Stimulated activated CD4-positive, alpha-beta T cell treated with anti-CD3 and anti-CD28 coated beads, Interleukin-12 subunit alpha, Interleukin-12 subunit beta, amount 100 ng/mL, for 24 hours (primary cell): ENCODE measurements around the gene SH3BP4.
"Not testable (repeated sequence)": the region's sequence is repeated elsewhere in the genome, so short reads cannot be mapped to it uniquely, and the experiment has no call there.

Experiments
- DNase-seq, 2 experiments: peaks; one replicate each; pipeline ENCODE4 v3.0.0-alpha.2; 2020; ENCODE audit warnings: low read depth in 2 of 2

The SH3BP4 gene

DNA sequence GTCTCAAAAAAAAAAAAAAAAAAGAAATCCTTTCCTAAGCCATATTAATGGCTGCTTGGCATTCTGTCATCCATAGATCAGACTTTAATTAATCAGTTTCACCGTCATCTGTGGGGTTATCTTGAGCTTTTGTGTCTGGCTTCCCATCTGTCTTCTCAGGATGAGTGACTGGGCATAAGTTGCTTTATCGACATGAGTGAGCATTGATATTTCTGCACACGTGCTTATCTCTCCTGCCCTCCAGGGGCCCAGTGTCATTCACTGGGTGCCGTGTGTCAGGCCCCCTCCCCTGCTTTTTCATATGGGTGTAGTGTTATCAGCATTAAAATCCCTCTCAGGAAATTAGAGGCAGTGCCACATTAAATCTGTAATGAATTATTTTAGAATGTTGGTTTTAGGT, 65.6 kb downstream of the SH3BP4 start:
- DNase-seq: no peak

DNA sequence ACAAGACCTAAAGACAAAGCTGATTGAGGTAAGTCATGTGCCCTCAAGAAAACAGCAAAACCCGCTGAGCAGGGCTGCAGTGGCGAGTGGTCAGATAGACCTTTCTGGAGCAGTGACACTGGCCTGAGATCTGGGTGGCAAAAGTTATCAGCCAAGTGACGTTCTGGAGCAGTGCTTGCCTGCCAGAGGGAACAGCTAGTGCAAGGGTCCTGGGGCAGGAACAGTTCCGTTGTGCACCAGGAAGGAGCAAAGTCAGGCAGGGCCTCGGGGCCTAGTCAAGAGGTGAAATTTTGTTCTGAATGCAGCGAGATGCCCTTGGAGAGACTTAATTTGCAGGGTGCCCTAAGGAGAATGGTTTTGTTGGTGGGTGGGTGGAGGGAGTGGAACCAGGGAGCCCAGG, 67.0 kb downstream of the SH3BP4 start:
- DNase-seq: no peak

DNA sequence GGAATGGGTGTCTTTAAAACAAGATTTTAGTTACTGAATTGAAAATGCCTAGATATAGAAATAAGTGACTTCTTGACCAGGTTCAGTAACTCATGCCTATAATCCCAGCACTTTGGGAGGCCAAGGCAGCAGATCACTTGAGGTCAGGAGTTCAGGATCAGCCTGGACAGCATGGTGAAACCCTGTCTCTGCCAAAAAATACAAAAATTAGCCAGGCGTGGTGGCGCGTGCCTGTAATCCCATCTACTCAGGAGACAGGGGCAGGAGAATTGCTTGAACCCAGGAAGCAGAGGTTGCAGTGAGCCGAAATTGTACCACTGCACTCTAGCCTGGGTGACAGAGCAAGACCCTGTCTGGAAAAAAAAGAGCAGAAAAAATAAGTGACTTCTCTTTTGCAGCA, 68.3 kb downstream of the SH3BP4 start:
- not testable (repeated sequence) for DNase-seq

- no peak for DNase-seq
Measured at GRCh38 chr2:235021752-235022151, 69.9 kb downstream of the SH3BP4 start.

GRCh38 chr2:235024191-235024860, 72.5 kb downstream of the SH3BP4 start:
- DNase-seq: no peak

- no peak for DNase-seq
Measured at GRCh38 chr2:235024931-235025773, 73.3 kb downstream of the SH3BP4 start.

DNA sequence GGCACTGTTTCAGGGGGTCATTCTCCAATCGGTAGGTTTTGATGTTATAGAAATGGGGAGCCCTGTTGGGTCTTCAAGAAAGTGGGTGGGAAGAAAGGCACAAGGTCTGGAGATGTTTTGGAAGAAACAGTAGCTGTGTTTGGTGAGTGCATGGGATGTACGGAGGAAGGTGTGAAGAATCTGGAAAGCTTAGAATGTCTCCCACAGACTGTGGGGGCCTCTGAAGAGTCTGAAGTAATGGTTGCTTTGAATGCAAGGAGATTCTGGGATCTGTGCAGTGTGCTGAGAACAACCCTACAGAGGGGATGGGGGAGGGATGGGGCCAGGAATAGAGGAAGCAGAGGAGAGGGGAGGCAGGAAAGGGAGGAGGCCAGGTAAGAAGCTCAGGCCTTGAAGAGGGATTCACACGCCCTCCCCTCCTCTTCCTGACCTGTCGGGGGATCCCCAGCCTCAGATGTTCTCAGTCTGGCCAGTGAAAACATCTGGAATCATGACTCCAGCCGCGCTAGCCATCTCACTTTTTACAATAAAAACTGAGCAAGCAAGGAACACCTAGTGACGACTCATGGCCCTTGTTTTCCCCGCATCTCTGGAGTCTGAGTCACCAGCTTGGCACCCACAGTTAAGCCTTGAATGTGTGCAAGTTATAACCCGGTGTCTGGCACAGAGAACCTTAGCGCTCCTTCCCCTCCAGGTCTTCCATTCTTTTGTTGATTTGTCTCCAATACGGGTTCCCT, 74.2 kb downstream of the SH3BP4 start:
- DNase-seq: no peak

- no peak for DNase-seq
Measured at GRCh38 chr2:235026649-235027557, 75.1 kb downstream of the SH3BP4 start.

DNA sequence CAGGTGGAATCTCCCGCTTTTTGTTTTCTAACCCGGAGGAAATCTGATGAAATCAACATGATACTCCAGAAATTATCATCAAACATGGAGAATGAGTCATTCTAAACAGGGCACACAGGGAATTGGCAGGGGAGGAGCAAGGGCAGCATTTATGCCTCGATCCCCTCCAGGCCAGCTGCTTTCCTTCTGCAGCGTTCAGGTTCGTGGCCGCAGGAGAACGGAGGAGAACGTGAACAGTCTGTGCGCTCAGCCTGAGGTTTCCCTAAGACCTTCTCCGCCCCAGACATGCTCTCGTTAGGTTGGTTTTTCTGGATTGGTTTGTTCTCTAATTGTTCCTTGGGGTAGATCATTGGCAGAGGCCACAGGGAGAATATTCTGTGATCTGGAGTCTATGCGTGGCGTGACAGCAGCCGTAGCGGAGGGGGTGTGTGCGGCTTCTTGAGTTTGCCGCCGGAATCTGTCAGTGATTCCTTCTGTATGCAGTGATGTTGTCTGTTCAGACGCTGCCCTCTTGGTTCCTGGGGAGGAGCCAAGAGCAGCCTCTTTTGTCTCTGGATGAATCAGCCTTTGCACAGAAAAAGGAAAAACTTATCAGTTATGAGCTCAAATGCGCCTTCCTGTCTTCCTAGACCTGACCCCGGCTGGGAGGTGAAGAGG, 75.9 kb downstream of the SH3BP4 start:
- no peak for DNase-seq

- no peak for DNase-seq
Measured at GRCh38 chr2:235028646-235029045, 76.8 kb downstream of the SH3BP4 start.

GRCh38 chr2:235029054-235029453, 77.2 kb downstream of the SH3BP4 start:
- DNase-seq: no peak

- DNase-seq: no peak
Measured at GRCh38 chr2:235030126-235030525, 78.3 kb downstream of the SH3BP4 start.

- DNase-seq: no peak
Measured at GRCh38 chr2:235030936-235031335, 79.1 kb downstream of the SH3BP4 start.

- no peak for DNase-seq
Measured at GRCh38 chr2:235031686-235032373, 80.0 kb downstream of the SH3BP4 start.

GRCh38 chr2:235032466-235032865, 80.6 kb downstream of the SH3BP4 start:
- no peak for DNase-seq

DNA sequence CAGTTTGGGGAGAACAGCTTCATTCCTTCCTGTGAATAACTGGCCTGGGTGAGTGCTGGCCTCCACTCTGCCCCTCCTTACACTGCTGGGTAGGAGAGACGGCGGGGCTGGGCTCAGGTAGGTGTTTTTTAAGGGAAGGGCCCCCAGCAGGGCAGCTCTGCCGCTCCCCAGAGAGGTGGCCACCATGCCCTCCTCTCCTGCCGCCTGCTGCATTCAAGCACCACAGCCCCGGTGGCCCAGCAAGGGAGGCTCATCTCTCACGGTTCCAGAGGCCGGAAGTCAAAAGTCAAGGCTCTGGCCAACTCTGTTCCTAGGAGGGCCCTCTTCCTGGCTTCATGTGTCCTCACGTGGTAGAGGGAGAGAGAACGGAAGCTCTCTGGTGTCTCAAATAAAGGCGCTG, 81.1 kb downstream of the SH3BP4 start:
- no peak for DNase-seq

DNA sequence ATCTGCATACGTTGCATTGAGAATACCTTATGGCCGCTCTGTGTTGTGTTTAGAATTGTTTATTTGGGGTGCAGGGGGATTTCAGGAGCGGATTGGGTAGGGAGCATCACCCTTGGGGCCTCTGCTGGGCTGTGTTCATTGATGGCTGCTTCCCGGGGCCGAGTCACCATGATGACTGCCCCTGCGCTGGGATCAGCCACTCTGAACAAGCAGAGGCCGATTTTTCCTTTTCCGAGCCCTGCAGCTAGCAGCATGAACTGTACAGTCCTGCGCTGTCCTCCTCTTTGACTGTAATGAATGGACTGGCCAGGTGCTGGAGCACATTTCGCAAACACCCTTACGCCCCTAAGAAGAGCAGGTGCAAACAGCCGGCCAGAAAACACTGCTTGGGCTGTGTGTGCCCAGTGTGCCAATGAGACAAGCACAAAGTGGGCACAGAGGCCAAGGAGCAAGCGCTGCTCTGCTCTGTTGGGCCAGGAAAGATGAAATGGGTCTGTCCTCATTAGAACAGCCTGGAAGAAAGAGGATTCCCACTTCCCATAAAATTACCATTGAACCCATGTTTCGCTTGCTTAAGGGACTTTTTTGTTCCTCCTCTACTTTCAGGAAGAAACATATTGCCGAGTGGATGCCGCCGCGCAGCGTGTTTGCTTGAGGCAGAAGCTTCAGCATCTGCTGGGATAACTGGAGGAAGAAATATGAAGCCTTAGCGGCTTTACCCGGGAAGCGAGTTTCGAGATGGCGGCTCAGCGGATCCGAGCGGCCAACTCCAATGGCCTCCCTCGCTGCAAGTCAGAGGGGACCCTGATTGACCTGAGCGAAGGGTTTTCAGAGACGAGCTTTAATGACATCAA, 82.7 kb downstream of the SH3BP4 start:
- DNase-seq: no peak

DNA sequence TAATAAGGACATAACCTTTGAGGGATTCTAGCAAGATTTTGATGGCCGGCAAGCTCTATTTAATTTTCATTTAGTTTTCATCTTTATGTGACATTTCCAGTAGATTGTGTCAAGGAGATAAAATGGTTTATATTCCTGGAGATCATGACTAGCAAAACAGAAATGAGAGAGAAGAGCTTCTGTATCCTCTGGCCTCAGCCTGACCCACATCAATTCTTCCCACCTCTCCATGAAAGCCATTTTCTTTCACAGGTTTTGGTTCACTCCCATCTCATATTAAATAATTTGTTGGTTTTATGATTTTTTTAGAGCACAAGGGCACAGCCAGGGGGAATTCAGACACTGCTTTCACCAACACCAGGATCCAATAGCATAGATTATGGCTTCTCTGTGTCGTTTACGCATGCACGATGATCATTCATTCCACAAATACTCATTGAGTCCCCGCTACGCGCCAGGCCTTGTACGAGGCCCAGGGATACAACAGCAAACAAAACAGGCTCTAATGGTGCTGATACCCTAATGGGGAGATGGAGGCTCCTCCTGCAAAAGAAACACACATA, 85.9 kb downstream of the SH3BP4 start:
- DNase-seq: no peak
